Activated T-cell treated with anti-CD3 and anti-CD28 coated beads, Interleukin-2, amount 50 U/mL, for 24 hours (primary cell): ENCODE data around the gene PYGO1.
"Not testable (repeated sequence)": the region's sequence is repeated elsewhere in the genome, so short reads cannot be mapped to it uniquely, and the experiment has no call there.

Source experiments
- DNase-seq: peaks from one replicate; pipeline ENCODE4 v3.0.0-alpha.2; 2020
- H3K27ac Mint-ChIP-seq: 2 replicates; pipeline ENCODE4 v1.8.0; 2020; ENCODE audit warnings: mild to moderate bottlenecking, mixed read lengths
- H3K27me3 Mint-ChIP-seq: 2 replicates; pipeline ENCODE4 v1.8.0; 2020; ENCODE audit warnings: mixed read lengths
- H3K36me3 Mint-ChIP-seq: 2 replicates; pipeline ENCODE4 v1.8.0; 2020; ENCODE audit warnings: low read depth, mixed read lengths
- H3K4me1 Mint-ChIP-seq: 2 replicates; pipeline ENCODE4 v1.8.0; 2020; ENCODE audit warnings: low read depth, mixed read lengths
- H3K4me3 Mint-ChIP-seq: 2 replicates; pipeline ENCODE4 v1.8.0; 2020; ENCODE audit warnings: mild to moderate bottlenecking, moderate library complexity, mixed read lengths
- H3K9me3 Mint-ChIP-seq: 2 replicates; pipeline ENCODE4 v1.8.0; 2020; ENCODE audit warnings: mixed read lengths

Gene PYGO1

DNA sequence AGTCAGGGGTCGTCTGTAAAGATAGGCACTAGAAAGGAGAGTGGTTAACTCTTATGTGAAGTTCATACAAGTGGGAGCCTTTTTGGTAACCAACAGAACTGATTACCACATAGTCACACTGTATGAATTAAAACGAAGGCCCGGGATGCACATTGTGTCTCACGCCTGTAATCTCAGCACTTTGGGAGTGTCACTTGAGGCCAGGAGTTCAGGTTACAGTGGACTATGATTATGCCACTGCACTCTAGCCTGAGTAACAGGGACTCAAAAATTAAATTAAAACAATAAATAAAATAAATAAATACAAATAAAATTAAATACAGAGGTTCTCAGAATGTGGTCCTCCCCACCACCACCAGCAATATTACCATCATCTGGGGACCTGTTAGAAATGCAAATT is 80.6 kb downstream of the PYGO1 start:
- no peaks in the 10 kb centered on the region for H3K9me3 Mint-ChIP-seq
- no peaks in the 10 kb centered on the region for H3K36me3 Mint-ChIP-seq
- no peak overlapping the region for H3K27ac Mint-ChIP-seq
- DNase-seq, result no peak
- H3K4me1 Mint-ChIP-seq, result no peaks in the 10 kb centered on the region
- peaks cover 19% of the 10 kb centered on the region for H3K27me3 Mint-ChIP-seq
- H3K4me3 Mint-ChIP-seq, result no peak overlapping the region

- H3K4me1 Mint-ChIP-seq, H3K27ac Mint-ChIP-seq, H3K4me3 Mint-ChIP-seq, H3K36me3 Mint-ChIP-seq, H3K9me3 Mint-ChIP-seq, DNase-seq: not testable (repeated sequence)
- peaks cover 19% of the 10 kb centered on the region for H3K27me3 Mint-ChIP-seq
Observed at GRCh38 chr15:55505407-55505806, 82.7 kb downstream of the PYGO1 start.

DNA sequence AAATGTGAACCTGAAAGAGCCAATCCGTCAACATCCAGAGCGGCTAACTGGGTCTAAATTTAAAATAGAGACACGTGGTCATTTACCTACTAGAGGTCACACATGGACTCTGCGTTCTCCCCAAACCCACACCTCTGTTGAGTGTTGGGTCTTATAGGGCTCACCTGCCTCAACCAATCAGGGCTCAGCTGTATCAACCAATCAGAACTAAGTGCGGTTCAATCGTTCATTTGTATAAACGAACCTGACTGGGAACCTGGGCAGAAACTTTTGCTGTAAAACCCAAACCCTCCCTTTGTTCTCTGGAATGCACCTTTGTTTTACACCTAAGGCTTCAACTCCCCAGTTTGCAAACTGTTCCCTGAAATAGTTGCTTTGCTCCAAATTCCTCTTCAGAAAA is 89.0 kb downstream of the PYGO1 start:
- no peaks in the 10 kb centered on the region for H3K36me3 Mint-ChIP-seq
- H3K4me3 Mint-ChIP-seq, result peak overlapping the region; percentile 82
- peaks cover 12% of the 10 kb centered on the region for H3K27me3 Mint-ChIP-seq
- DNase-seq, result no peak
- peaks cover 26% of the 10 kb centered on the region for H3K4me1 Mint-ChIP-seq
- no peaks in the 10 kb centered on the region for H3K9me3 Mint-ChIP-seq
- no peak overlapping the region for H3K27ac Mint-ChIP-seq

DNA sequence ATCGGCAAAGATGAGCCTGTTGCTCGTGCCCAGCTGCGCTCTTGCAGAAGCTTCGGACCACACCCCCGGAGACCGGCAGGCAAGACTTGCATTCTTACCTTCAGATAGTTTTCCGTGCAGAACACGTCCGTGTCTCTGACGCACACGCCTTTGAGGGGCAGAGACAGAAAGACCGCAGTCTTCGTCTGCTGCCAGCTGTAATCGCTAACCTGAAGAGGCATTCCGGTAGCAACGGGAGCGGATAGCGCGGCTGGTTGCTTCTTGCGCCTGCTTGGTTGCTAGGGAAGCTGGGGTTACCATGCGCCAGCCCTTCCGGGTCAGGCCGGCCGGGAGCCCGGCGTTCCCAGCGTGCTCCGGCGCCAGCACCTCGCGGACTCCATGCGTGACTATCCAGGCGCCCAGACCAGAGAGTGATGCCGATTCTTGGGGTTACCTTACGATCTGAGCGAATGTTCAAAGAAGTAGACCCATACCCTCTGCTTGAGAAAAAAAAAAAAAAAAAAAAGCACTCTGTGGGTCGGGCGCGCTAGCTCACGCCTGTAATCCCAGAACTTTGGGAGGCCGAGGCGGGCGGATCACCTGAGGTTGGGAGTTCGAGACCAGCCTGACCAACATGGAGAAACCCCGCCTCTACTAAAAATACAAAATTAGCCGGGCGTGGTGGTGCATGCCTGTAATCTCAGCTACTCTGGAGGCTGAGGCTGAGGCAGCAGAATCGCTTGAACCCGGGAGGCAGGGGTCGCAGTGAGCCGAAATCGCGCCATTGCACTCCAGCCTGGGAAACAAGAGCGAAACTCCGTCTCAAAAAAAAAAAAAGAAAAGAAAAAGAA is 89.8 kb downstream of the PYGO1 start:
- Mint-ChIP-seq H3K27ac (peak overlapping the region; percentile 83), H3K4me1 (peaks cover 26% of the 10 kb centered on the region), H3K4me3 (peak overlapping the region; percentile 82)
- DNase-seq, result peak; percentile 84
- not testable (repeated sequence) for H3K9me3 Mint-ChIP-seq, H3K27me3 Mint-ChIP-seq, H3K36me3 Mint-ChIP-seq

- Mint-ChIP-seq H3K4me3 (no peak overlapping the region), H3K27me3 (no peaks in the 10 kb centered on the region), H3K4me1 (peaks cover 26% of the 10 kb centered on the region), H3K36me3 (no peaks in the 10 kb centered on the region), H3K27ac (no peak overlapping the region), H3K9me3 (no peaks in the 10 kb centered on the region)
- DNase-seq, result no peak
Observed at GRCh38 chr15:55496716-55497115, 91.4 kb downstream of the PYGO1 start.

DNA sequence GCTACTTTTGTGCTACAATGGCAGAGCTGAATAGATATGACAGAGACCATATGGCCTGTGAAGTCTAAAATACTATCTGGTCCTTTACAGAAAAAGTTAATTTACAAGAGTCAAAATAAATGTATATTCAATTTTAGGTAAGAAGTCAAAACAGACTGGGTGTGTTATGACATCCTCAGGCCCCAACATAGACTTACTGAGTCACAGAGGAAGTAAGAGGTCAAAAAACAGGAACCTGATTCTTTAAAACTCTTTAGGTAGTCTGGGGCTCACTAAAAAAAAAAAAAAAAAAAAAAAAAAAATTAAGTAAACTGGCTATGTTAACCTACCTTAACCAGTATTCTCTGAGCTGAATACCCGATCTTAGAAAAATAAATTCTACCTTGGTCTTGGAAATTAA is 93.2 kb downstream of the PYGO1 start:
- H3K4me3 Mint-ChIP-seq, result no peak overlapping the region
- H3K36me3 Mint-ChIP-seq, result no peaks in the 10 kb centered on the region
- H3K27ac Mint-ChIP-seq, result no peak overlapping the region
- peaks cover 26% of the 10 kb centered on the region for H3K4me1 Mint-ChIP-seq
- no peaks in the 10 kb centered on the region for H3K9me3 Mint-ChIP-seq
- no peaks in the 10 kb centered on the region for H3K27me3 Mint-ChIP-seq
- DNase-seq, result no peak

DNA sequence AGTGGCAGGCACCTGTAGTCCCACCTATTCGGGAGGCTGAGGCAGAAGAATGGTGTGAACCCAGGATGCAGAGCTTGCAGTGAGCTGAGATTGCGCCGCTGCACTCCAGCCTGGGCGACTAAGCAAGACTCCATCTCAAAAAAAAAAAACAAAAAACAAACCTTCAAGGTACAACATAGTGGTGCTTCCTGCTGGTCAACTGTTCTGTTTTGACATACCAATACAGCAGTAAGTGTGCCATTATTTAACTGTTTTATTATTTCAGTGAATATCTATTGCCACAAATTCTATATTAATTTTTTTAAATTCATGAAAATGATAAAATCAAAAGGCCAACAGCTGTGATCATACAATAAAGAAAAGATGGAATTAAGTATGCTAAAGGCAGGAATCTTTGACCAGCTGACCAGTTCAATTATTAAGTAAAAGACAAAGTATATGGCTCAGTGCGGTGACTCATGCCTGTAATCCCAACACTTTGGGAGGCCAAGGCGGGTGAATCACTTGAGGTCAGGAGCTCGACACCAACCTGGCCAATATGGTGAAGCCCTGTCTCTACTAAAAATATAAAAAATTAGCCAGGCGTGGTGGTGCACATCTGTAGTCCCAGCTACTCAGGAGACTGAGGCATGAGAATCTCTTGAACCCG is 99.1 kb downstream of the PYGO1 start:
- not testable (repeated sequence) for H3K4me3 Mint-ChIP-seq, DNase-seq, H3K27me3 Mint-ChIP-seq, H3K36me3 Mint-ChIP-seq, H3K9me3 Mint-ChIP-seq, H3K4me1 Mint-ChIP-seq, H3K27ac Mint-ChIP-seq
